ENCODE data around the gene DUSP22. TPM values are rescaled to one million over a fixed set of nuclear protein-coding genes. Genes with fewer than 3 reads are reported as not detected.

Gene DUSP22
- total and polyA plus RNA-seq, 4 donors = 23.0 to 65.8 (median 49.3) TPM

GRCh38 chr6:309947-310346 lies 17.7 kb downstream of the DUSP22 start:
- H3K36me3 ChIP-seq (ENCODE audit: control insufficient read depth in 1 of 2, insufficient read depth in 2 of 2, low read length in 1 of 2) = no peaks in the 10 kb centered on the region
- H3K4me1 ChIP-seq (ENCODE audit: control insufficient read depth in 1 of 2, insufficient read depth in 2 of 2, low read length in 2 of 2) = no peaks in the 10 kb centered on the region
- no peak overlapping the region for H3K27ac ChIP-seq (ENCODE audit: low read depth in 1 of 2, low read length in 2 of 2)
- 93 to 94% methylated on average over 12 of the region's 12 CpGs for WGBS, 2 donors
- ATAC-seq (ENCODE audit: low FRiP score) = no peak
- no peaks in the 10 kb centered on the region for H3K27me3 ChIP-seq (ENCODE audit: control insufficient read depth in 1 of 2, insufficient read depth in 2 of 2, low read length in 1 of 2)
- intact Hi-C loops (cut with DNase I) = no loop called here
- DNase-seq = no peak
- no peak overlapping the region for H3K4me3 ChIP-seq (ENCODE audit: low read length in 2 of 2)
- H3K9me3 ChIP-seq (ENCODE audit: control insufficient read depth, low read length) = no peaks in the 10 kb centered on the region

GRCh38 chr6:310671-311070 lies 18.4 kb downstream of the DUSP22 start:
- WGBS, 2 donors = 81% methylated on average over 2 of the region's 2 CpGs
- Histone ChIP-seq H3K4me3 (ENCODE audit: low read length in 2 of 2) (no peak overlapping the region), H3K27ac (ENCODE audit: low read depth in 1 of 2, low read length in 2 of 2) (no peak overlapping the region), H3K9me3 (ENCODE audit: control insufficient read depth, low read length) (no peaks in the 10 kb centered on the region), H3K27me3 (ENCODE audit: control insufficient read depth in 1 of 2, insufficient read depth in 2 of 2, low read length in 1 of 2) (no peaks in the 10 kb centered on the region), H3K36me3 (ENCODE audit: control insufficient read depth in 1 of 2, insufficient read depth in 2 of 2, low read length in 1 of 2) (no peaks in the 10 kb centered on the region), H3K4me1 (ENCODE audit: control insufficient read depth in 1 of 2, insufficient read depth in 2 of 2, low read length in 2 of 2) (no peaks in the 10 kb centered on the region)
- ATAC-seq (ENCODE audit: low FRiP score) = no peak
- DNase-seq = no peak
- intact Hi-C loops (cut with DNase I) = no loop called here

GRCh38 chr6:311679-312220 lies 19.5 kb downstream of the DUSP22 start:
- 80 to 85% methylated on average over 17 of the region's 17 CpGs for WGBS, 2 donors
- no peaks in the 10 kb centered on the region for H3K9me3 ChIP-seq (ENCODE audit: control insufficient read depth, low read length)
- H3K27me3 ChIP-seq (ENCODE audit: control insufficient read depth in 1 of 2, insufficient read depth in 2 of 2, low read length in 1 of 2) = no peaks in the 10 kb centered on the region
- ATAC-seq (ENCODE audit: low FRiP score) (no peak), DNase-seq (no peak)
- H3K4me3 ChIP-seq (ENCODE audit: low read length in 2 of 2) = no peak overlapping the region
- H3K4me1 ChIP-seq (ENCODE audit: control insufficient read depth in 1 of 2, insufficient read depth in 2 of 2, low read length in 2 of 2) = no peaks in the 10 kb centered on the region
- no peak overlapping the region for H3K27ac ChIP-seq (ENCODE audit: low read depth in 1 of 2, low read length in 2 of 2)
- intact Hi-C loops (cut with DNase I) = no loop called here
- no peaks in the 10 kb centered on the region for H3K36me3 ChIP-seq (ENCODE audit: control insufficient read depth in 1 of 2, insufficient read depth in 2 of 2, low read length in 1 of 2)

- no peaks in the 10 kb centered on the region for H3K27me3 ChIP-seq (ENCODE audit: control insufficient read depth in 1 of 2, insufficient read depth in 2 of 2, low read length in 1 of 2)
- no peaks in the 10 kb centered on the region for H3K9me3 ChIP-seq (ENCODE audit: control insufficient read depth, low read length)
Measured at GRCh38 chr6:313087-313486, 20.8 kb downstream of the DUSP22 start.

GRCh38 chr6:313917-314316 lies 21.6 kb downstream of the DUSP22 start:
- H3K9me3 ChIP-seq (ENCODE audit: control insufficient read depth, low read length) = no peaks in the 10 kb centered on the region
- ATAC-seq (ENCODE audit: low FRiP score) (no peak), DNase-seq (no peak)
- no peaks in the 10 kb centered on the region for H3K27me3 ChIP-seq (ENCODE audit: control insufficient read depth in 1 of 2, insufficient read depth in 2 of 2, low read length in 1 of 2)
- intact Hi-C loops (cut with DNase I) = no loop called here
- 91% methylated on average over 10 of the region's 10 CpGs for WGBS, 2 donors
- H3K4me1 ChIP-seq (ENCODE audit: control insufficient read depth in 1 of 2, insufficient read depth in 2 of 2, low read length in 2 of 2) = no peaks in the 10 kb centered on the region
- H3K4me3 ChIP-seq (ENCODE audit: low read length in 2 of 2) = no peak overlapping the region
- H3K36me3 ChIP-seq (ENCODE audit: control insufficient read depth in 1 of 2, insufficient read depth in 2 of 2, low read length in 1 of 2) = no peaks in the 10 kb centered on the region
- H3K27ac ChIP-seq (ENCODE audit: low read depth in 1 of 2, low read length in 2 of 2) = no peak overlapping the region

More at GRCh38 chr6:313087-313486, 20.8 kb downstream of the DUSP22 start:
- intact Hi-C loops (cut with DNase I) = no loop called here
- H3K4me1 ChIP-seq (ENCODE audit: control insufficient read depth in 1 of 2, insufficient read depth in 2 of 2, low read length in 2 of 2) = no peaks in the 10 kb centered on the region
- no peaks in the 10 kb centered on the region for H3K36me3 ChIP-seq (ENCODE audit: control insufficient read depth in 1 of 2, insufficient read depth in 2 of 2, low read length in 1 of 2)
- 79% methylated on average over 2 of the region's 2 CpGs for WGBS, 2 donors
- H3K27ac ChIP-seq (ENCODE audit: low read depth in 1 of 2, low read length in 2 of 2) = no peak overlapping the region
- no peak overlapping the region for H3K4me3 ChIP-seq (ENCODE audit: low read length in 2 of 2)
- DNase-seq (peak in 1 of 2 donors; percentile 82), ATAC-seq (ENCODE audit: low FRiP score) (no peak)

DNA sequence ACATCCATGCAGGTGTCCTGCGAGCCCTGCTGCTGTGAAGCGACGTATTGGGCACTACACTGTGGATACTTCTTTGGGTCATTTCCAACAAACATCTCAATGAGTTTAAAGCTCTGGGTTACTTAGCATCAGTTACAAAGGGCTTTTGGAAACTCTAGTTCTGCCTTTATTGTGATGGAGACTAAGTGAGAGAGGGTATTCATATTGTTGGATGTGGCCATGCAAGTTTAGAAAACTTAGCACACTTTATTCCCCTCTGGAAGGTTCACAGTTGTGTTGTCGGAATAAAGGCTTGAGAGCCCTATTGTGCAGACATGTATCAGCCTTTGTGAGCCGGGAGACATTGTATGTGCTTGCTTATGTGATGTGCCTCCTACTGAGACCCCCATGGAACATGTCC lies 22.1 kb downstream of the DUSP22 start:
- intact Hi-C loops (cut with DNase I) = no loop called here
- Histone ChIP-seq H3K27ac (ENCODE audit: low read depth in 1 of 2, low read length in 2 of 2) (no peak overlapping the region), H3K36me3 (ENCODE audit: control insufficient read depth in 1 of 2, insufficient read depth in 2 of 2, low read length in 1 of 2) (no peaks in the 10 kb centered on the region), H3K27me3 (ENCODE audit: control insufficient read depth in 1 of 2, insufficient read depth in 2 of 2, low read length in 1 of 2) (no peaks in the 10 kb centered on the region), H3K4me1 (ENCODE audit: control insufficient read depth in 1 of 2, insufficient read depth in 2 of 2, low read length in 2 of 2) (no peaks in the 10 kb centered on the region), H3K9me3 (ENCODE audit: control insufficient read depth, low read length) (no peaks in the 10 kb centered on the region), H3K4me3 (ENCODE audit: low read length in 2 of 2) (no peak overlapping the region)
- WGBS, 2 donors = 87 to 89% methylated on average over 5 of the region's 5 CpGs
- DNase-seq (no peak), ATAC-seq (ENCODE audit: low FRiP score) (no peak)

- no peaks in the 10 kb centered on the region for H3K4me1 ChIP-seq (ENCODE audit: control insufficient read depth in 1 of 2, insufficient read depth in 2 of 2, low read length in 2 of 2)
- H3K27me3 ChIP-seq (ENCODE audit: control insufficient read depth in 1 of 2, insufficient read depth in 2 of 2, low read length in 1 of 2) = no peaks in the 10 kb centered on the region
- 77 to 82% methylated on average over 6 of the region's 6 CpGs for WGBS, 2 donors
- H3K27ac ChIP-seq (ENCODE audit: low read depth in 1 of 2, low read length in 2 of 2) = no peak overlapping the region
- ATAC-seq (ENCODE audit: low FRiP score) (no peak), DNase-seq (no peak)
- no peak overlapping the region for H3K4me3 ChIP-seq (ENCODE audit: low read length in 2 of 2)
- intact Hi-C loops (cut with DNase I) = no loop called here
- H3K36me3 ChIP-seq (ENCODE audit: control insufficient read depth in 1 of 2, insufficient read depth in 2 of 2, low read length in 1 of 2) = no peaks in the 10 kb centered on the region
- H3K9me3 ChIP-seq (ENCODE audit: control insufficient read depth, low read length) = no peaks in the 10 kb centered on the region
Measured at GRCh38 chr6:315226-315625, 22.9 kb downstream of the DUSP22 start.

DNA sequence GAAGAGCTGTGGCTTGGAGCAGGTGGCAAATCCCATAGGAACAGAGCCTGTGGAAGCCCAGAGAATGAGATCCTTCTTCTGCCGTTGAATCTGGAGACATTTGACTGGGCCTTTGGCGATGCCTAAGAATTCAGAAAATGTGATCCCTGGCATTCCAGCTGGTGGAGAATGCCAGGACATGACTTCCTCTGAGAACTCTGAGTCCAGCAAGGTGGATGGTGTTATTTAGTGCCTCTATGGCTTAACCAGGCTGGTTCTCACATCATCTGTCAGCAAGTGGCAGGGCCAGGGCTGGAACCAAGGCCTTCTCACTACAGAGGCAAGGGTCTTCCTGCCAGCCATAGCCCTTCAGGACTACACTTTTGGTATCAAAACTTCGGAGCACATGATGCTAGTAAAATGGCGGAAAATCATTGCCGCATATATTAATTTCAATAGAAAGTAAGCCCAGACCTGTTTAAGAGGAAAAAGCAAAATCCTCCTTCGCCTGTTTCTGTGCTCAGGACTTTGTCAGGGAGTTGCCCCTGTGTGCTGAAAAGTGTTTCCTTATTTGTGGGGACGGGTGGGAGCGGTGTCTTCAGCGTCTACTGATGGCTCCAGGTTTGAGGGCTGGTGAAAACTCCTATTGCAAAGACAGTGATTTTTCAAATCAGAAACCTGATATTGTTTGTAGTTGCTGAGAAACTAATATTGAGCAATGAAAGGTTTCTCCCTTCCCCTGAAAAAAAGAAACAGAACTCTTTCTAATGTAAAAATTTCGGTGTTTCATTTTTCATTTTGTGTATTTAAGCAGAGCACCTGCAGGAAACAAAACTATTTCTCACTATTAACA lies 23.9 kb downstream of the DUSP22 start:
- no peaks in the 10 kb centered on the region for H3K27me3 ChIP-seq (ENCODE audit: control insufficient read depth in 1 of 2, insufficient read depth in 2 of 2, low read length in 1 of 2)
- 74% methylated on average over 10 of the region's 10 CpGs for WGBS, 2 donors
- no peak overlapping the region for H3K4me3 ChIP-seq (ENCODE audit: low read length in 2 of 2)
- no peaks in the 10 kb centered on the region for H3K4me1 ChIP-seq (ENCODE audit: control insufficient read depth in 1 of 2, insufficient read depth in 2 of 2, low read length in 2 of 2)
- ATAC-seq (ENCODE audit: low FRiP score) = no peak
- intact Hi-C loops (cut with DNase I) = no loop called here
- no peaks in the 10 kb centered on the region for H3K9me3 ChIP-seq (ENCODE audit: control insufficient read depth, low read length)
- H3K27ac ChIP-seq (ENCODE audit: low read depth in 1 of 2, low read length in 2 of 2) = no peak overlapping the region
- no peaks in the 10 kb centered on the region for H3K36me3 ChIP-seq (ENCODE audit: control insufficient read depth in 1 of 2, insufficient read depth in 2 of 2, low read length in 1 of 2)
- no peak for DNase-seq

DNA sequence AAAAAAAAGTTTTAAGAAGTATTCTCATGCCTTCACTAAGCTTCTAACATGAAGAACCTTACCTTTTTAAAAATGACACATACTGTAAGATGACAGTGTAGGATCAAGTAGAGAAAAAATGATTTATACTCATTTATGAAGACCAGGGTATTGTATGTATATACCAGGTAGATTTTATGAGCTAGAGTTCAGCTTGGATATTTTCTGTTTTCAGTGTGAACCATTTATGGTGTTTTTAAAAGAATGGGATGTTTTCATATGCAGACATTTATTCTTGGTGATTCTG lies 24.4 kb downstream of the DUSP22 start:
- Histone ChIP-seq H3K27ac (ENCODE audit: low read depth in 1 of 2, low read length in 2 of 2) (no peak overlapping the region), H3K27me3 (ENCODE audit: control insufficient read depth in 1 of 2, insufficient read depth in 2 of 2, low read length in 1 of 2) (no peaks in the 10 kb centered on the region), H3K4me1 (ENCODE audit: control insufficient read depth in 1 of 2, insufficient read depth in 2 of 2, low read length in 2 of 2) (no peaks in the 10 kb centered on the region), H3K36me3 (ENCODE audit: control insufficient read depth in 1 of 2, insufficient read depth in 2 of 2, low read length in 1 of 2) (no peaks in the 10 kb centered on the region), H3K9me3 (ENCODE audit: control insufficient read depth, low read length) (no peaks in the 10 kb centered on the region), H3K4me3 (ENCODE audit: low read length in 2 of 2) (no peak overlapping the region)
- intact Hi-C loops (cut with DNase I) = no loop called here
- DNase-seq (no peak), ATAC-seq (ENCODE audit: low FRiP score) (no peak)
